Neural cell (in vitro differentiated cells): ENCODE measurements around the gene ADAMTS17. TPM values are rescaled to one million over a fixed set of nuclear protein-coding genes. Genes with fewer than 3 reads are reported as not detected.

Source experiments
- H2AFZ ChIP-seq: fragments of 200-600, 300-800 bp; sonication (generic), shearing (Covaris generic); 2 replicates; pipeline ENCODE4 v1.6.0; 2014; ENCODE audit warnings: low read depth, mild to moderate bottlenecking, antibody characterized with exemption, low read length, moderate library complexity
- H3F3A ChIP-seq: fragments of 200-600 bp; shearing (Covaris generic); 2 replicates; pipeline ENCODE4 v1.6.1; 2016; ENCODE audit warnings: mild to moderate bottlenecking, moderate library complexity, mixed read lengths, antibody characterized with exemption, low read length; ENCODE audit not compliant: insufficient read depth, poor library complexity, severe bottlenecking
- H3K27ac ChIP-seq: fragments of 200-600, 300-800 bp; sonication (generic), shearing (Covaris generic); 2 replicates; pipeline ENCODE4 v1.5.1; 2014; ENCODE audit warnings: mild to moderate bottlenecking, low read length, moderate library complexity
- H3K27me3 ChIP-seq: fragments of 300-800, 200-600 bp; sonication (generic), shearing (Covaris generic); 2 replicates; pipeline ENCODE4 v1.6.0; 2014; ENCODE audit warnings: mild to moderate bottlenecking, low read depth, low read length, moderate library complexity; ENCODE audit not compliant: insufficient read depth
- H3K36me3 ChIP-seq: fragments of 300-800, 200-600 bp; sonication (generic), shearing (Covaris generic); 2 replicates; pipeline ENCODE4 v1.5.1; 2014; ENCODE audit warnings: mild to moderate bottlenecking, antibody characterized with exemption, low read length, moderate library complexity; ENCODE audit not compliant: insufficient read depth
- H3K4me2 ChIP-seq: fragments of 300-800, 200-600 bp; sonication (generic), shearing (Covaris generic); 2 replicates; pipeline ENCODE4 v1.6.0; 2014; ENCODE audit warnings: mild to moderate bottlenecking, low read length
- H3K4me3 ChIP-seq: fragments of 300-800, 200-600 bp; sonication (generic), shearing (Covaris generic); 2 replicates; pipeline ENCODE4 v1.5.1; 2014; ENCODE audit warnings: mild to moderate bottlenecking, low read length, moderate library complexity
- H3K79me2 ChIP-seq: fragments of 200-600 bp; shearing (Covaris generic); replicated peaks from 2 replicates; pipeline ENCODE4 v1.6.0; 2014; ENCODE audit warnings: mild to moderate bottlenecking, low read length, moderate library complexity; ENCODE audit not compliant: insufficient read depth
- H3K9ac ChIP-seq: fragments of 300-800, 200-600 bp; sonication (generic), shearing (Covaris generic); 2 replicates; pipeline ENCODE4 v1.6.1; 2016; ENCODE audit warnings: mild to moderate bottlenecking, low read length, mixed read lengths
- H3K9me2 ChIP-seq: fragments of 200-600 bp; shearing (Covaris generic); 2 replicates; pipeline ENCODE4 v1.6.1; 2016; ENCODE audit warnings: mild to moderate bottlenecking, low read length, mixed read lengths; ENCODE audit not compliant: insufficient read depth
- H3K9me3 ChIP-seq: fragments of 200-600, 300-800 bp; sonication (generic), shearing (Covaris generic); 2 replicates; pipeline ENCODE4 v1.6.1; 2016; ENCODE audit warnings: mild to moderate bottlenecking, mixed run types, low read length, moderate library complexity, mixed read lengths
- H4K20me1 ChIP-seq: fragments of 200-600 bp; shearing (Covaris generic); 2 replicates; pipeline ENCODE4 v1.6.1; 2016; ENCODE audit warnings: mild to moderate bottlenecking, mixed run types; ENCODE audit not compliant: insufficient read depth
- EP300 ChIP-seq: fragments of 450-650 bp; conservative IDR thresholded peaks from 2 replicates; pipeline ENCODE4 v1.6.1; 2014; ENCODE audit warnings: antibody characterized with exemption, mild to moderate bottlenecking, moderate library complexity; ENCODE audit not compliant: poor library complexity, severe bottlenecking
- EZH2 ChIP-seq: fragments of 200-600, 300-800 bp; shearing (Covaris generic), sonication (generic); IDR thresholded peaks from 2 replicates; pipeline ENCODE4 v1.6.1; 2014; ENCODE audit warnings: antibody characterized with exemption, low read length, borderline replicate concordance, mild to moderate bottlenecking; ENCODE audit not compliant: insufficient read depth, poor library complexity, severe bottlenecking
- MXI1 ChIP-seq: fragments of 450-650 bp; conservative IDR thresholded peaks from 2 replicates; pipeline ENCODE4 v1.6.1; 2014; ENCODE audit warnings: antibody characterized with exemption, mild to moderate bottlenecking; ENCODE audit not compliant: poor library complexity, severe bottlenecking
- POLR2AphosphoS5 ChIP-seq: IDR thresholded peaks from 2 replicates; pipeline ENCODE4 v1.6.1; 2012
- RAD21 ChIP-seq: fragments of 450-650 bp; conservative IDR thresholded peaks from 2 replicates; pipeline ENCODE4 v1.6.1; 2014; ENCODE audit warnings: antibody characterized with exemption, mild to moderate bottlenecking, moderate library complexity
- REST ChIP-seq: IDR thresholded peaks from 2 replicates; pipeline ENCODE4 v1.6.1; 2012; ENCODE audit warnings: borderline replicate concordance
- SMC3 ChIP-seq: fragments of 450-650 bp; conservative IDR thresholded peaks from 2 replicates; pipeline ENCODE4 v1.6.1; 2014; ENCODE audit warnings: antibody characterized with exemption, mild to moderate bottlenecking, moderate library complexity; ENCODE audit not compliant: poor library complexity
- TAF1 ChIP-seq: IDR thresholded peaks from 2 replicates; pipeline ENCODE4 v1.6.1; 2012; ENCODE audit warnings: low read depth
- polyA plus RNA-seq: library from polyadenylated mRNA; depleted of rRNA; stranded (reverse); fragments of >200 nt; gene quantifications from 2 replicates; pipeline ENCODE4 v1.2.3, GENCODE V29; 2014
- TF ChIP-seq, protein P1 (sequence below): fragments of 450-650 bp; IDR thresholded peaks from 2 replicates; pipeline ENCODE4 v1.5.1; 2014; ENCODE audit warnings: antibody characterized with exemption, mild to moderate bottlenecking, moderate library complexity; ENCODE audit not compliant: poor library complexity, severe bottlenecking

Gene ADAMTS17
- polyA plus RNA-seq, 1 donor from 2014 or later: 0.04 TPM

DNA sequence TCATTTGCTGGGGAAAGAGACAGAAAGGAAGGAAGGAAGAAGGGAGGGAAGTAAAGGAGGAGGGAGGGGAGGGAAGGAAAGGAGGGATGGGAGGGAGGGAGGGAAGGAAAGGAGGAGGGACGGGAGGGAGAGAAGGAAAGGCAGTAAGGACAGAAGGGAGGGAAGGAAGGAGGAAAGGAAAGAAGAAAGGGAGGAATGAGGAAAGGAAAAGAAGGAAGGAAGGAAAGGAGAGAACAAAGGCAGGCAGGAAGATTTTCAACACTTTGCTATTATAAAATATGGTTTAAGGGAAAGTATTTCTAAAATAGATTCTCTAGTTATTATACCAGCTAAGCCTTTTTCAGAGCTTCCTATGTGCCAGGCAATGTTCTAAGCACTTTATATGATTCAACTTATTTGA, 330.5 kb downstream of the ADAMTS17 start:
- H3K36me3 ChIP-seq: no peaks in the 10 kb centered on the region
- no peaks in the 10 kb centered on the region for H3F3A ChIP-seq
- no peak overlapping the region for H3K4me3 ChIP-seq
- no peaks in the 10 kb centered on the region for H3K9me3 ChIP-seq
- H2AFZ ChIP-seq: no peak overlapping the region
- H3K27ac ChIP-seq: no peak overlapping the region
- no peaks in the 10 kb centered on the region for H3K9me2 ChIP-seq
- H4K20me1 ChIP-seq: no peaks in the 10 kb centered on the region
- no peak for TF ChIP-seq EZH2
- no peak for TF ChIP-seq REST
- TF ChIP-seq EP300: no peak
- no peak for TF ChIP-seq SMC3
- TF ChIP-seq TAF1: no peak
- no peak for TF ChIP-seq POLR2AphosphoS5
- TF ChIP-seq, protein P1, sequence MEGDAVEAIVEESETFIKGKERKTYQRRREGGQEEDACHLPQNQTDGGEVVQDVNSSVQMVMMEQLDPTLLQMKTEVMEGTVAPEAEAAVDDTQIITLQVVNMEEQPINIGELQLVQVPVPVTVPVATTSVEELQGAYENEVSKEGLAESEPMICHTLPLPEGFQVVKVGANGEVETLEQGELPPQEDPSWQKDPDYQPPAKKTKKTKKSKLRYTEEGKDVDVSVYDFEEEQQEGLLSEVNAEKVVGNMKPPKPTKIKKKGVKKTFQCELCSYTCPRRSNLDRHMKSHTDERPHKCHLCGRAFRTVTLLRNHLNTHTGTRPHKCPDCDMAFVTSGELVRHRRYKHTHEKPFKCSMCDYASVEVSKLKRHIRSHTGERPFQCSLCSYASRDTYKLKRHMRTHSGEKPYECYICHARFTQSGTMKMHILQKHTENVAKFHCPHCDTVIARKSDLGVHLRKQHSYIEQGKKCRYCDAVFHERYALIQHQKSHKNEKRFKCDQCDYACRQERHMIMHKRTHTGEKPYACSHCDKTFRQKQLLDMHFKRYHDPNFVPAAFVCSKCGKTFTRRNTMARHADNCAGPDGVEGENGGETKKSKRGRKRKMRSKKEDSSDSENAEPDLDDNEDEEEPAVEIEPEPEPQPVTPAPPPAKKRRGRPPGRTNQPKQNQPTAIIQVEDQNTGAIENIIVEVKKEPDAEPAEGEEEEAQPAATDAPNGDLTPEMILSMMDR: no peak
- TF ChIP-seq RAD21: no peak
- no peak for TF ChIP-seq MXI1
- no peak overlapping the region for H3K9ac ChIP-seq
- H3K79me2 ChIP-seq: no peaks in the 10 kb centered on the region
- H3K4me2 ChIP-seq: no peak overlapping the region
- no peaks in the 10 kb centered on the region for H3K27me3 ChIP-seq

- Histone ChIP-seq H3K27ac (no peak overlapping the region), H3K79me2 (no peaks in the 10 kb centered on the region), H3K9me2 (no peaks in the 10 kb centered on the region), H3K9ac (no peak overlapping the region), H3K27me3 (no peaks in the 10 kb centered on the region), H3K9me3 (no peaks in the 10 kb centered on the region), H3K36me3 (no peaks in the 10 kb centered on the region), H3K4me3 (no peak overlapping the region), H4K20me1 (no peaks in the 10 kb centered on the region), H2AFZ (no peak overlapping the region), H3K4me2 (no peak overlapping the region), H3F3A (no peaks in the 10 kb centered on the region)
- TF ChIP-seq SMC3 (no peak), MXI1 (no peak), EZH2 (no peak), POLR2AphosphoS5 (no peak), EP300 (no peak), TAF1 (no peak), RAD21 (no peak), REST (no peak)
- TF ChIP-seq, protein P1: no peak
Measured at GRCh38 chr15:100009372-100009771, 332.4 kb downstream of the ADAMTS17 start.
